Measurements from ENCODE around the gene GNAO1.
A peak's percentile ranks its signal among the peaks of the same experiment; 100 is the strongest.

The GNAO1 gene

GRCh38 chr16:56191156-56191815 is at the start of gene GNAO1:
TSS of gene GNAO1 (plus strand) at chr16:56191489. CDS start at chr16:56192236, 747 bp downstream.
- DNase-seq (ENCODE audit: low read depth): peak; percentile 23

- no peak for DNase-seq (ENCODE audit: low read depth)
Measured at GRCh38 chr16:56143666-56144065, 47.6 kb upstream of the GNAO1 start.

- DNase-seq (ENCODE audit: low read depth): no peak
Measured at GRCh38 chr16:56145369-56145768, 45.9 kb upstream of the GNAO1 start.

- DNase-seq (ENCODE audit: low read depth): no peak
Measured at GRCh38 chr16:56151621-56152020, 39.7 kb upstream of the GNAO1 start.

- DNase-seq (ENCODE audit: low read depth): no peak
Measured at GRCh38 chr16:56161658-56162057, 29.6 kb upstream of the GNAO1 start.

GRCh38 chr16:56163089-56163488 is 28.2 kb upstream of the GNAO1 start:
- DNase-seq (ENCODE audit: low read depth): no peak

- no peak for DNase-seq (ENCODE audit: low read depth)
Measured at GRCh38 chr16:56163938-56164337, 27.4 kb upstream of the GNAO1 start.

- DNase-seq (ENCODE audit: low read depth): no peak
Measured at GRCh38 chr16:56164636-56165035, 26.7 kb upstream of the GNAO1 start.

DNA sequence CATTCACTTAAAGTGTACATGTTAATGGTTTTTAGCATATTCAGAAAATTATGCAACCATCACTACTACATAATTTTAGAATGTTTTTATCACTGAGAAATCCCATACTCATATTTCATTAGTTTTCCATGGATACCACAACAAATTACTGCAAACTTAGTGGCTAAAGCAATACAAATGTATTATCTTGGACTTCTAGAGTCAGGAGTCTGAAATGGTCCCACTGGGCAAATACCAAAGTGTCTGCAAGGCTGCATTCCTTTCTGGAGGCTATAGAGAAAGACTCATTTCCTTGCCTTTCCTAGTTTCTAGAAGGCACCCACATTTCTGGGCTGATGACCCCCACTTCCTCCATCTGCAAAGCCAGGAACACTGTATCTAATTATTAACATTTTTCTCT is 16.9 kb upstream of the GNAO1 start:
- no peak for DNase-seq (ENCODE audit: low read depth)

DNA sequence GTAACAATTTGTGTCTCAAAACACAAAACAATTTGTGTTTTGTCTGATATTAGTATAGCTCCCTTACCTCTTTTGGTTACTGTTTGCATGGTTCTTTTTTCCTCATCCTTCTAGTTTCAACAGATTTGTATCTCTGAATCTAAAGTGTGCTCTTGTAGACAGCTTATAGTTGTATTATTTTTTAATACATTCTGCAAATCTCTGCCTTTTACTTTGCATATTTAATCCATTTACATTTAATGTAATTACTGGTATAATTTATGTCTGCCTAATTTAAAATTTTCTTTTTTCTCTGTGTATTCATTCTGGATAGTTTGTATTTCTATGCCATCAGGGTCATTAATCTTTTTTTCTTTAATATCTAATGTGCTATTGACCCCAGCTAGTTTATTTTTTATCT is 9.9 kb upstream of the GNAO1 start:
- DNase-seq (ENCODE audit: low read depth): no peak

DNA sequence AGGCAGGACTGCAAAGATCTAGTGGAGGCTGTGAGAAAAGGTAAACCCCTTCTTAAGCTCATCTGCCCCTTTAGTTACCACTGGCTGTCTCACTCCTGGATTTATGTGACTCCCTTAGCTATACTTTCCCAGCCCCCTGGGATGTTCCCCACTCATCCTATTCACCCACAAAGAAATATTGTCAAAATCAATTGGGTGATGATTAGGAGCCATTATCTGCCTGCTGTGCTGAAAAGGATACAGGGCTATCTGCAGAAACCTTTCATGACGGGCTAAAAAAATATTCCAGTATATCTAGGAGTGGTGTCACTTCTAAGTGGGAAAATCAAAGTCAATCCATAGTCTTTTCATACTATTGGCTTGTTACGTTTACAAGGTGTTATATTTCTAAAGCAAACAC is 8.0 kb upstream of the GNAO1 start:
- no peak for DNase-seq (ENCODE audit: low read depth)

DNA sequence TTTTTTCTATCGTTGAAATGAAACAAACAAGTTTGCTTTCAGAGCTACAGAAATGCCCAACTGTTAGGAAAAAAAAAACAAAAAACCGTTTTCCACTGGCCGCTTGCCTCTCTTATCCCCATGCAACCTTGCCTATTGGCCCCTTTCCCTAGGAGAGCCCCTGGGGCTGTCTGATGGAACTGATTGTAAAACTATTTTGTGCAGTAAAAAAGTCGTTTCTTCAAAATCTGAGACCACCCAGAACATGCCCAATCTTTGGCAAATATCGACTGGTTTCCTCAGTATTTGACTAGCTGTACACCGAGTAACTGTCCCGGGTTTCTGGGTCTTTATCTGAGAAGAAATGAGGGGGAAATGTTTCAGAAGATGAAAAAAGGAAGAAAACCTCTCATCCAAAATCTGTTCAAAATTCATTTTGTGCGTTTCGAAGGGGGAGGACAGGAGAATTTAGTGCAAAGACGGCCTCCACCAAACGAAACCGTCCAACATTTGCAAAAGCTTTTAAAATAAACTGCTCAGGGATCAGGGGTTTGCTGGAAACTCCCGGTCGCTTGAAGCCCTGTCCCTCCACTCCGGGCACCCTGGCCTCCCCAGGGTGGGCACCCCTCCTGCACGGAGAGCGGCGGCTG is 1.1 kb upstream of the GNAO1 start:
- no peak for DNase-seq (ENCODE audit: low read depth)

GRCh38 chr16:56190677-56191155 is 573 bp upstream of the GNAO1 start:
- no peak for DNase-seq (ENCODE audit: low read depth)

DNA sequence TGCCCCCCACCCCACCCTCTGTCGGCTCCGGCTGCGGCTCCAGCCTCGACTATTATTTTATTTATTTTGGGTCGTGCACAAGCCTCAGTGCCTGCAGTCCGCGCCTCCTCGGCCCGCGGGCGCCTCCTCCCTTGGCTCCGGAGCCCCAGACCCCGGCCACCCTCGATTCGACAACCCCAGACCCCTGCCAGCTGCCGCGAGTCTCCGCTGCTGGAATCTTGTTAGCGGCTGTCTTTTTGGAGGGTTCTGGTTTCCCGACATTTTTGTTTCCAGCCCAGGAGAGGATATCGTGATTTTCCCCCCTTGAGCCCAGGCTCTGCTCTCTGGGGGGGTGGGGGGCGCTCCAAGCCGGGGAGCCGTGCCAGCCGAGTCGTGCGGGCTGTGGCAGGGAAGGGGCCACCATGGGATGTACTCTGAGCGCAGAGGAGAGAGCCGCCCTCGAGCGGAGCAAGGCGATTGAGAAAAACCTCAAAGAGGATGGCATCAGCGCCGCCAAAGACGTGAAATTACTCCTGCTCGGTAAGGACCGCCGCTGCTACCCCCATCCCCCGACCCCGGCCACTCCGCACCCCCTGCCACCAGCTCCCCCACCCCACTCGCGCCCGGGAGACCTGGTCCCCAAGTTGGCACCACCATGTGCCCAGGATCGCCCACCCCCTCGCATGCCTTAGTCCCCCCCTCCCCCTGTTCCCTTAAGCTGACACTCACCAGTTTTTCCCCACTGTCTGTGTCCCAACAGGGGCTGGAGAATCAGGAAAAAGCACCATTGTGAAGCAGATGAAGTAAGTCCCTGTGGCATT is 746 bp downstream of the GNAO1 start:
- DNase-seq (ENCODE audit: low read depth): no peak

- no peak for DNase-seq (ENCODE audit: low read depth)
Measured at GRCh38 chr16:56192635-56192945, 1.3 kb downstream of the GNAO1 start.

DNA sequence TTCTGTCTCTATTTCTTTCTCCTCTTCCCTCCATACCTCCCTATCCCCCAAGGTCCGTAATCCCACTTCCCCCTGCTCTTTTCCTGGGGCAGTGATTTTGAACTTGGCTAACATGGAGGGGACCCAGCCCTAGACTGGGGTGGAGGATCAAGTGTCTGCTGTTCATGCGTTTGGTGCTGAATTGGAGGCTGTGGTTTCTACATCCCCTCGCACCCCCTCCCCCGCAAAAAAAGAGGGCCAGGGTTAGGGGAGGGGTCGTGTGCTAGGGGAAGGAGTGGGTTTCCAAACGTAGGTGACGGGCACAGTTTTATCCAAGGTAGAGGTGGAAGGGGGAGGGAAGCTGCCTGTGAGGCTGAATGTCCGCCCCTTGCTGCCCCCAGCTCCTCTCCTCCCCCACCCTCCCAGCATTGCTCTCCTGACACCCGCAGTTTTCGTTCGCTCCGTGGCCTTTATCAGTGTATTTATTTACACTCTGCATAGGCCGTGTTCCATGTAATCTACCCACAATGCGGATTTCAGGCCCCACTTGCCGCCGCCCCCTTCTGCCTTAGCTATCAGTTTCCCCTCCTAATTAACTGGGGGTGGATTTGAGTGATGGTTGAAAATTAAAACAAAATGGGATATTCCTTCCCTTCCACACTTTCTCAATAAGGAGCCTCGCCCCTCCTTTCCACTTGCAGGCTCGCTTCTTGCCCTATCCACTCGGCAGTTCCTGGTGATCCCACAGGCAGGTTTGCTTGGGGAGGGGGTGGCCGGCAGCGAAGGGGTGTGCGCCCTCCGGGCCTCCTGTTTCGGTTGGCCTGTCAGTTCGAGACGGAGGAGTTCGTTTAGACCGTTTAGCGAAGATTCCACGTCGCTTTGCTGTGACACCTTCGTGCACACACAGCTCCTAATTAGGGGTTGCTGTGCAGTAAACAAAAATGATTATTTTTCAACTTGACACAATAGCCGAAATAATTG is 2.0 kb downstream of the GNAO1 start:
- DNase-seq (ENCODE audit: low read depth): no peak

- peak; percentile 49 for DNase-seq (ENCODE audit: low read depth)
Measured at GRCh38 chr16:56193951-56194726, 2.9 kb downstream of the GNAO1 start.

- no peak for DNase-seq (ENCODE audit: low read depth)
Measured at GRCh38 chr16:56195151-56195550, 3.9 kb downstream of the GNAO1 start.

GRCh38 chr16:56196381-56196780 is 5.1 kb downstream of the GNAO1 start:
- DNase-seq (ENCODE audit: low read depth): no peak

- DNase-seq (ENCODE audit: low read depth): no peak
Measured at GRCh38 chr16:56197192-56197992, 6.1 kb downstream of the GNAO1 start.

All from stimulated activated CD8-positive, alpha-beta memory T cell treated with anti-CD3 and anti-CD28 coated beads, Interleukin-7, amount 100 ng/mL, for 24 hours (primary cell).